Measurements from ENCODE around the gene PPP3CA.

PPP3CA gene

GRCh38 chr4:101055392-101055791 is 291.9 kb downstream of the PPP3CA start:
- peaks cover 0 to 5% (median 3%) of the 10 kb centered on the region in 4 experiments for H3K36me3 ChIP-seq (ENCODE audit: control insufficient read depth in 4 of 4, insufficient read depth in 4 of 4, low read length in 3 of 4)
- H3K4me1 ChIP-seq (ENCODE audit: control extremely low read depth in 1 of 4, control insufficient read depth in 4 of 4, insufficient read depth in 4 of 4, low read length in 3 of 4): no peaks in the 10 kb centered on the region
- DNase-seq: no peak
- ChIA-PET CTCF (no interaction called here), POLR2A (no interaction called here)
- 94% methylated on average over 2 of the region's 2 CpGs for WGBS (ENCODE audit: insufficient coverage)
- H3K4me3 ChIP-seq (ENCODE audit: control insufficient read depth in 1 of 7, extremely low read depth in 1 of 7, insufficient read depth in 4 of 7, low read depth in 2 of 7, low read length in 6 of 7): no peak overlapping the region
- no peak overlapping the region for H3K27ac ChIP-seq (ENCODE audit: insufficient read depth in 1 of 2, low read depth in 1 of 2, low read length in 2 of 2, poor library complexity in 1 of 2, severe bottlenecking in 2 of 2)
- H3K9me3 ChIP-seq (ENCODE audit: control extremely low read depth in 1 of 5, control insufficient read depth in 4 of 5, insufficient read depth in 2 of 5, low read depth in 1 of 5, low read length in 4 of 5): no peaks in the 10 kb centered on the region
- no peaks in the 10 kb centered on the region for H3K27me3 ChIP-seq (replicated peaks in 2 of 5; ENCODE audit: control insufficient read depth in 4 of 5, insufficient read depth in 5 of 5, low read length in 4 of 5)

- no peaks in the 10 kb centered on the region for H3K4me1 ChIP-seq (ENCODE audit: control extremely low read depth in 1 of 4, control insufficient read depth in 4 of 4, insufficient read depth in 4 of 4, low read length in 3 of 4)
- ChIA-PET CTCF (no interaction called here), POLR2A (no interaction called here)
- H3K9me3 ChIP-seq (ENCODE audit: control extremely low read depth in 1 of 5, control insufficient read depth in 4 of 5, insufficient read depth in 2 of 5, low read depth in 1 of 5, low read length in 4 of 5): no peaks in the 10 kb centered on the region
- no peak overlapping the region for H3K4me3 ChIP-seq (ENCODE audit: control insufficient read depth in 1 of 7, extremely low read depth in 1 of 7, insufficient read depth in 4 of 7, low read depth in 2 of 7, low read length in 6 of 7)
- WGBS (ENCODE audit: insufficient coverage): no CpG with 5 or more reads among the region's 2 CpGs
- DNase-seq: no peak
- no peak overlapping the region for H3K27ac ChIP-seq (ENCODE audit: insufficient read depth in 1 of 2, low read depth in 1 of 2, low read length in 2 of 2, poor library complexity in 1 of 2, severe bottlenecking in 2 of 2)
- peaks cover 0 to 2% (median 0%) of the 10 kb centered on the region in 4 experiments for H3K36me3 ChIP-seq (ENCODE audit: control insufficient read depth in 4 of 4, insufficient read depth in 4 of 4, low read length in 3 of 4)
- H3K27me3 ChIP-seq (replicated peaks in 2 of 5; ENCODE audit: control insufficient read depth in 4 of 5, insufficient read depth in 5 of 5, low read length in 4 of 5): no peaks in the 10 kb centered on the region
Observed at GRCh38 chr4:101050837-101051205, 296.5 kb downstream of the PPP3CA start.

GRCh38 chr4:101050088-101050836 is 297.1 kb downstream of the PPP3CA start:
- ChIA-PET POLR2A (no interaction called here), CTCF (no interaction called here)
- Histone ChIP-seq H3K4me1 (ENCODE audit: control extremely low read depth in 1 of 4, control insufficient read depth in 4 of 4, insufficient read depth in 4 of 4, low read length in 3 of 4) (no peaks in the 10 kb centered on the region), H3K27me3 (replicated peaks in 2 of 5; ENCODE audit: control insufficient read depth in 4 of 5, insufficient read depth in 5 of 5, low read length in 4 of 5) (no peaks in the 10 kb centered on the region), H3K4me3 (ENCODE audit: control insufficient read depth in 1 of 7, extremely low read depth in 1 of 7, insufficient read depth in 4 of 7, low read depth in 2 of 7, low read length in 6 of 7) (no peak overlapping the region), H3K27ac (ENCODE audit: insufficient read depth in 1 of 2, low read depth in 1 of 2, low read length in 2 of 2, poor library complexity in 1 of 2, severe bottlenecking in 2 of 2) (no peak overlapping the region), H3K36me3 (ENCODE audit: control insufficient read depth in 4 of 4, insufficient read depth in 4 of 4, low read length in 3 of 4) (peaks cover 0 to 3% (median 2%) of the 10 kb centered on the region in 4 experiments), H3K9me3 (ENCODE audit: control extremely low read depth in 1 of 5, control insufficient read depth in 4 of 5, insufficient read depth in 2 of 5, low read depth in 1 of 5, low read length in 4 of 5) (no peaks in the 10 kb centered on the region)
- 88% methylated on average over 5 of the region's 6 CpGs for WGBS (ENCODE audit: insufficient coverage)
- no peak for DNase-seq

GRCh38 chr4:101049549-101050001 is 297.8 kb downstream of the PPP3CA start:
- ChIA-PET CTCF (no interaction called here), POLR2A (no interaction called here)
- H3K9me3 ChIP-seq (ENCODE audit: control extremely low read depth in 1 of 5, control insufficient read depth in 4 of 5, insufficient read depth in 2 of 5, low read depth in 1 of 5, low read length in 4 of 5): no peaks in the 10 kb centered on the region
- WGBS (ENCODE audit: insufficient coverage): 100% methylated on average over 3 of the region's 5 CpGs
- no peaks in the 10 kb centered on the region for H3K27me3 ChIP-seq (replicated peaks in 2 of 5; ENCODE audit: control insufficient read depth in 4 of 5, insufficient read depth in 5 of 5, low read length in 4 of 5)
- no peak for DNase-seq
- H3K4me3 ChIP-seq (ENCODE audit: control insufficient read depth in 1 of 7, extremely low read depth in 1 of 7, insufficient read depth in 4 of 7, low read depth in 2 of 7, low read length in 6 of 7): no peak overlapping the region
- H3K4me1 ChIP-seq (ENCODE audit: control extremely low read depth in 1 of 4, control insufficient read depth in 4 of 4, insufficient read depth in 4 of 4, low read length in 3 of 4): no peaks in the 10 kb centered on the region
- H3K36me3 ChIP-seq (ENCODE audit: control insufficient read depth in 4 of 4, insufficient read depth in 4 of 4, low read length in 3 of 4): peaks cover 0 to 4% (median 3%) of the 10 kb centered on the region in 4 experiments
- H3K27ac ChIP-seq (ENCODE audit: insufficient read depth in 1 of 2, low read depth in 1 of 2, low read length in 2 of 2, poor library complexity in 1 of 2, severe bottlenecking in 2 of 2): no peak overlapping the region

GRCh38 chr4:101044766-101045165 is 302.6 kb downstream of the PPP3CA start:
- Histone ChIP-seq H3K27ac (ENCODE audit: insufficient read depth in 1 of 2, low read depth in 1 of 2, low read length in 2 of 2, poor library complexity in 1 of 2, severe bottlenecking in 2 of 2) (no peak overlapping the region), H3K4me1 (ENCODE audit: control extremely low read depth in 1 of 4, control insufficient read depth in 4 of 4, insufficient read depth in 4 of 4, low read length in 3 of 4) (no peaks in the 10 kb centered on the region), H3K9me3 (ENCODE audit: control extremely low read depth in 1 of 5, control insufficient read depth in 4 of 5, insufficient read depth in 2 of 5, low read depth in 1 of 5, low read length in 4 of 5) (no peaks in the 10 kb centered on the region), H3K27me3 (replicated peaks in 2 of 5; ENCODE audit: control insufficient read depth in 4 of 5, insufficient read depth in 5 of 5, low read length in 4 of 5) (no peaks in the 10 kb centered on the region), H3K36me3 (ENCODE audit: control insufficient read depth in 4 of 4, insufficient read depth in 4 of 4, low read length in 3 of 4) (peaks cover 0 to 13% (median 2%) of the 10 kb centered on the region in 4 experiments), H3K4me3 (ENCODE audit: control insufficient read depth in 1 of 7, extremely low read depth in 1 of 7, insufficient read depth in 4 of 7, low read depth in 2 of 7, low read length in 6 of 7) (no peak overlapping the region)
- POLR2A ChIA-PET: no interaction called here
- DNase-seq: no peak
- CTCF ChIA-PET: no interaction called here
- 100% methylated on average over 1 of the region's 1 CpG for WGBS (ENCODE audit: insufficient coverage)

- ChIA-PET CTCF (no interaction called here), POLR2A (no interaction called here)
- WGBS (ENCODE audit: insufficient coverage): no CpG with 5 or more reads among the region's 1 CpG
Observed at GRCh38 chr4:101042847-101043246, 304.5 kb downstream of the PPP3CA start.

GRCh38 chr4:101040776-101041175 is 306.6 kb downstream of the PPP3CA start:
- H3K27ac ChIP-seq (ENCODE audit: insufficient read depth in 1 of 2, low read depth in 1 of 2, low read length in 2 of 2, poor library complexity in 1 of 2, severe bottlenecking in 2 of 2): no peak overlapping the region
- ChIA-PET CTCF (no interaction called here), POLR2A (no interaction called here)
- peaks cover 0 to 5% (median 5%) of the 10 kb centered on the region in 4 experiments for H3K4me1 ChIP-seq (ENCODE audit: control extremely low read depth in 1 of 4, control insufficient read depth in 4 of 4, insufficient read depth in 4 of 4, low read length in 3 of 4)
- 100% methylated on average over 1 of the region's 2 CpGs for WGBS (ENCODE audit: insufficient coverage)
- H3K36me3 ChIP-seq (ENCODE audit: control insufficient read depth in 4 of 4, insufficient read depth in 4 of 4, low read length in 3 of 4): peaks cover 3 to 18% (median 4%) of the 10 kb centered on the region in 4 experiments
- no peak for DNase-seq
- H3K27me3 ChIP-seq (replicated peaks in 2 of 5; ENCODE audit: control insufficient read depth in 4 of 5, insufficient read depth in 5 of 5, low read length in 4 of 5): no peaks in the 10 kb centered on the region
- H3K9me3 ChIP-seq (ENCODE audit: control extremely low read depth in 1 of 5, control insufficient read depth in 4 of 5, insufficient read depth in 2 of 5, low read depth in 1 of 5, low read length in 4 of 5): no peaks in the 10 kb centered on the region
- H3K4me3 ChIP-seq (ENCODE audit: control insufficient read depth in 1 of 7, extremely low read depth in 1 of 7, insufficient read depth in 4 of 7, low read depth in 2 of 7, low read length in 6 of 7): no peak overlapping the region

More at GRCh38 chr4:101042847-101043246, 304.5 kb downstream of the PPP3CA start:
- no peaks in the 10 kb centered on the region for H3K27me3 ChIP-seq (replicated peaks in 2 of 5; ENCODE audit: control insufficient read depth in 4 of 5, insufficient read depth in 5 of 5, low read length in 4 of 5)
- DNase-seq: no peak
- H3K4me3 ChIP-seq (ENCODE audit: control insufficient read depth in 1 of 7, extremely low read depth in 1 of 7, insufficient read depth in 4 of 7, low read depth in 2 of 7, low read length in 6 of 7): no peak overlapping the region
- no peak overlapping the region for H3K27ac ChIP-seq (ENCODE audit: insufficient read depth in 1 of 2, low read depth in 1 of 2, low read length in 2 of 2, poor library complexity in 1 of 2, severe bottlenecking in 2 of 2)
- H3K9me3 ChIP-seq (ENCODE audit: control extremely low read depth in 1 of 5, control insufficient read depth in 4 of 5, insufficient read depth in 2 of 5, low read depth in 1 of 5, low read length in 4 of 5): no peaks in the 10 kb centered on the region
- peaks cover 0 to 5% (median 4%) of the 10 kb centered on the region in 4 experiments for H3K4me1 ChIP-seq (ENCODE audit: control extremely low read depth in 1 of 4, control insufficient read depth in 4 of 4, insufficient read depth in 4 of 4, low read length in 3 of 4)
- H3K36me3 ChIP-seq (ENCODE audit: control insufficient read depth in 4 of 4, insufficient read depth in 4 of 4, low read length in 3 of 4): peaks cover 3 to 13% (median 4%) of the 10 kb centered on the region in 4 experiments

All from common myeloid progenitor, CD34-positive (primary cell).